AG09309 (cell line): ENCODE measurements around the gene KIAA1755.
A peak's percentile ranks its signal among the peaks of the same experiment; 100 is the strongest.

Experiments
- DNase-seq: peaks from one replicate; pipeline ENCODE4 v3.0.0-alpha.2; 2010; ENCODE audit warnings: low read depth
- H3K4me3 ChIP-seq: 2 replicates; pipeline ENCODE4 v1.5.1; 2011; ENCODE audit warnings: mild to moderate bottlenecking, low read depth, low read length, moderate library complexity; ENCODE audit not compliant: control insufficient read depth
- CTCF ChIP-seq: IDR thresholded peaks from 2 replicates; pipeline ENCODE4 v1.5.1; 2011; ENCODE audit warnings: mild to moderate bottlenecking, low read depth, low read length, inconsistent platforms; ENCODE audit not compliant: insufficient read depth, control insufficient read depth; ENCODE audit errors: missing control alignments

The KIAA1755 gene

GRCh38 chr20:38199501-38200390, 60.8 kb downstream of the KIAA1755 start:
- TF ChIP-seq CTCF = no peak
- no peak for DNase-seq
- H3K4me3 ChIP-seq = no peak overlapping the region

- DNase-seq = no peak
- no peak overlapping the region for H3K4me3 ChIP-seq
- no peak for TF ChIP-seq CTCF
Observed at GRCh38 chr20:38198238-38198861, 62.2 kb downstream of the KIAA1755 start.

GRCh38 chr20:38197619-38198018, 62.9 kb downstream of the KIAA1755 start:
- no peak for DNase-seq
- no peak for TF ChIP-seq CTCF
- H3K4me3 ChIP-seq = no peak overlapping the region

GRCh38 chr20:38197217-38197616, 63.3 kb downstream of the KIAA1755 start:
- no peak overlapping the region for H3K4me3 ChIP-seq
- TF ChIP-seq CTCF = no peak
- DNase-seq = no peak

- TF ChIP-seq CTCF = no peak
- DNase-seq = peak; percentile 71
- no peak overlapping the region for H3K4me3 ChIP-seq
Observed at GRCh38 chr20:38196592-38196991, 63.9 kb downstream of the KIAA1755 start.

GRCh38 chr20:38196076-38196475, 64.5 kb downstream of the KIAA1755 start:
- no peak for DNase-seq
- TF ChIP-seq CTCF = no peak
- H3K4me3 ChIP-seq = no peak overlapping the region
